ENCODE results near the gene DVL3. TPM values are rescaled to one million over a fixed set of nuclear protein-coding genes. Genes with fewer than 3 reads are reported as not detected.
"Not testable (repeated sequence)": the region's sequence is repeated elsewhere in the genome, so short reads cannot be mapped to it uniquely, and the experiment has no call there.

DVL3 gene
- total RNA-seq, 2 experiments from 2014 or later = 38.5 to 65.6 TPM

DNA sequence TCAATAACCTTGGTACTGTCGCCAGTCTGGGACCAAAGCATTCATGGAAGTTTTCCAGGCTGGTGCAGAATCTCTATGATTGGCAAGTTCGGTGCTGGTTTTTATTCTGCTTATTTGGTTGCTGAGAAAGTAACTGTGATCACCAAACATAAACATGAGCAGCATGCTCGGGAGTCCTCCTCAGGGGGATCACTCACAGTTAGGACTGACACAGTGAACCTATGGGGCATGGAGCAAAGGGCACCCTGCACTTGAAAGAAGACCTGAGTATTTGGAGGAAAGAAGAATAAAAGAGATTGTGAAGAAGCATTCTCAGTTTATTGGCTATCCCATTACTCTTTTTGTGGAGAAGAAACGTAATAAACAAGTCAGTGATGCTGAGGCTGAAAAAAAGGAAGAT lies 39.2 kb upstream of the DVL3 start:
- H3K36me3 ChIP-seq (ENCODE audit: insufficient read depth, low read length) = no peaks in the 10 kb centered on the region
- TF ChIP-seq EZH2phosphoT487 (IDR thresholded peaks at IDR 0.05; ENCODE audit: borderline replicate concordance, low read depth, low read length) = no peak
- no peak for TF ChIP-seq CTCF (conservative IDR thresholded peaks at IDR 0.05; ENCODE audit: low read length)
- ChIA-PET POLR2A (interaction anchor here (0.6 kb wide), 2 partner anchors 99 to 130 kb away, joined by 3 to 4 read pairs; no protein-coding TSS in a partner anchor), CTCF (ENCODE audit: unreplicated experiment) (no interaction called here)
- no peaks in the 10 kb centered on the region for H3K9me2 ChIP-seq (ENCODE audit: insufficient read depth, low read length)
- no peak for DNase-seq (ENCODE audit: low spot score)
- H2AFZ ChIP-seq (ENCODE audit: low read length) = no peak overlapping the region
- no peaks in the 10 kb centered on the region for H3K4me1 ChIP-seq (ENCODE audit: insufficient read depth, low read length, poor library complexity, severe bottlenecking)
- H3K79me2 ChIP-seq (ENCODE audit: insufficient read depth, low read depth, low read length) = no peaks in the 10 kb centered on the region
- no peaks in the 10 kb centered on the region for H3K9me3 ChIP-seq (ENCODE audit: low read length)
- intact Hi-C loops (cut with micrococcal nuclease; ENCODE audit: unreplicated experiment) = no loop called here
- H3K4me2 ChIP-seq (ENCODE audit: low read length) = no peak overlapping the region
- no peak overlapping the region for H3K27ac ChIP-seq (ENCODE audit: low read depth, low read length, poor library complexity, severe bottlenecking)
- no peak overlapping the region for H3K4me3 ChIP-seq (ENCODE audit: low read depth, low read length, poor library complexity, severe bottlenecking)
- no peaks in the 10 kb centered on the region for H4K20me1 ChIP-seq (ENCODE audit: insufficient read depth, low read length)
- no TSS peak for BruUV-seq (replicated peaks)

GRCh38 chr3:184117636-184118035 lies 37.5 kb upstream of the DVL3 start:
- Histone ChIP-seq H3K4me2 (ENCODE audit: low read length) (no peak overlapping the region), H3K4me1 (ENCODE audit: insufficient read depth, low read length, poor library complexity, severe bottlenecking) (no peaks in the 10 kb centered on the region), H3K27ac (ENCODE audit: low read depth, low read length, poor library complexity, severe bottlenecking) (no peak overlapping the region), H3K79me2 (ENCODE audit: insufficient read depth, low read depth, low read length) (no peaks in the 10 kb centered on the region), H3K9me3 (ENCODE audit: low read length) (no peaks in the 10 kb centered on the region), H3K4me3 (ENCODE audit: low read depth, low read length, poor library complexity, severe bottlenecking) (no peak overlapping the region), H4K20me1 (ENCODE audit: insufficient read depth, low read length) (no peaks in the 10 kb centered on the region), H3K36me3 (ENCODE audit: insufficient read depth, low read length) (no peaks in the 10 kb centered on the region), H2AFZ (ENCODE audit: low read length) (no peak overlapping the region), H3K9me2 (ENCODE audit: insufficient read depth, low read length) (no peaks in the 10 kb centered on the region)
- peak; percentile 22 for DNase-seq (ENCODE audit: low spot score)
- CTCF ChIA-PET (ENCODE audit: unreplicated experiment) = no interaction called here
- TF ChIP-seq EZH2phosphoT487 (IDR thresholded peaks at IDR 0.05; ENCODE audit: borderline replicate concordance, low read depth, low read length) (no peak), CTCF (conservative IDR thresholded peaks at IDR 0.05; ENCODE audit: low read length) (peak; percentile 55; the same call in 1 of the 2 replicates)
- POLR2A ChIA-PET = interaction anchor here (0.7 kb wide), 1 partner anchor 39 kb away, joined by 3 read pairs; no protein-coding TSS in a partner anchor
- intact Hi-C loops (cut with micrococcal nuclease; ENCODE audit: unreplicated experiment) = no loop called here
- no TSS peak for BruUV-seq (replicated peaks)

DNA sequence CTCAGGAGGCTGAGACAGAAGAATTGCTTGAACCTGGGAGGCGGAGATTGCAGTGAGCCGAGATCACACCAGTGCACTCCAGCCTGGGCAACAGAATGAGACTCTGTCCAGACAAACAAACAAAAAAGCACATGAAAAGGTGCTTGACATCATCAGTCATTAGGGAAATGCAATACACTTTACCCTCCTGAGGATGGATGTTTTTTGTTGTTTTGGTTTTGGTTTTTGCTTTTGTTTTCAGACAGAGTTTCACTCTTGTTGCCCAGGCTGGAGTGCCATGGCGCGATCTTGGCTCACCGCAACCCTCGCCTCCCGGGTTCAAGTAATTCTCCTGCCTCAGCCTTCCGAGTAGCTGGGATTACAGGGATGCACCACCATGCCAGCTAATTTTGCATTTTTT lies 34.1 kb upstream of the DVL3 start:
- H3K4me3 ChIP-seq (ENCODE audit: low read depth, low read length, poor library complexity, severe bottlenecking); H2AFZ ChIP-seq (ENCODE audit: low read length); CTCF ChIA-PET (ENCODE audit: unreplicated experiment); DNase-seq (ENCODE audit: low spot score); H3K4me1 ChIP-seq (ENCODE audit: insufficient read depth, low read length, poor library complexity, severe bottlenecking); BruUV-seq (replicated peaks); H3K4me2 ChIP-seq (ENCODE audit: low read length); intact Hi-C loops (cut with micrococcal nuclease; ENCODE audit: unreplicated experiment); H3K9me2 ChIP-seq (ENCODE audit: insufficient read depth, low read length); POLR2A ChIA-PET; H3K36me3 ChIP-seq (ENCODE audit: insufficient read depth, low read length); H4K20me1 ChIP-seq (ENCODE audit: insufficient read depth, low read length); H3K27ac ChIP-seq (ENCODE audit: low read depth, low read length, poor library complexity, severe bottlenecking); H3K9me3 ChIP-seq (ENCODE audit: low read length); H3K79me2 ChIP-seq (ENCODE audit: insufficient read depth, low read depth, low read length): not testable (repeated sequence)

Data from OCI-LY7 (cell line).